WTC11 (cell line): ENCODE data around the gene CDC45. TPM values are rescaled to one million over a fixed set of nuclear protein-coding genes. Genes with fewer than 3 reads are reported as not detected.
A peak's percentile ranks its signal among the peaks of the same experiment; 100 is the strongest.

Experiments used
- ATAC-seq: fragments of 200-7000 bp; cut with Tn5 transposase; 2 replicates; pipeline ENCODE4 v1.10.0; 2021; ENCODE audit warnings: mild to moderate bottlenecking, moderate library complexity
- CTCF ChIA-PET: fragments of 300-600 bp; sonication (Branson Sonifier 250); formaldehyde crosslinking; loops from one replicate; lab custom pipeline; 2021; ENCODE audit warnings: antibody characterized with exemption; lab: Charles Lee
- POLR2A ChIA-PET: fragments of 350-600 bp; sonication (Branson Sonifier 250); formaldehyde crosslinking; loops from one replicate; lab custom pipeline; 2021; ENCODE audit warnings: antibody characterized with exemption; lab: Charles Lee
- DNase-seq: peaks from one replicate; pipeline ENCODE4 v3.0.0; 2021; ENCODE audit warnings: low spot score
- H3K27ac Mint-ChIP-seq: 2 replicates; pipeline ENCODE4 v1.8.0; 2021; ENCODE audit warnings: mixed read lengths
- H3K27me3 Mint-ChIP-seq: 2 replicates; pipeline ENCODE4 v1.8.0; 2021; ENCODE audit warnings: low read depth, mild to moderate bottlenecking, moderate library complexity, mixed read lengths
- H3K36me3 Mint-ChIP-seq: 2 replicates; pipeline ENCODE4 v1.8.0; 2021; ENCODE audit warnings: mixed read lengths
- H3K4me1 Mint-ChIP-seq: 2 replicates; pipeline ENCODE4 v1.8.0; 2022; ENCODE audit warnings: mixed read lengths
- H3K4me3 Mint-ChIP-seq: 2 replicates; pipeline ENCODE4 v1.8.0; 2021; ENCODE audit warnings: mild to moderate bottlenecking, moderate library complexity, mixed read lengths
- H3K9me3 Mint-ChIP-seq: 2 replicates; pipeline ENCODE4 v1.8.0; 2021; ENCODE audit warnings: mixed read lengths
- ERG ChIP-seq: fragments of 250-450 bp; sonication (Bioruptor Pico); IDR thresholded peaks from 2 replicates; pipeline ENCODE4 v1.8.0; 2021; ENCODE audit warnings: mild to moderate bottlenecking
- FOXP1 ChIP-seq: sonication (generic); formaldehyde crosslinking; IDR thresholded peaks from 2 replicates; pipeline ENCODE4 v1.8.0; 2022; ENCODE audit warnings: missing genetic modification reagents, mild to moderate bottlenecking, moderate library complexity, borderline replicate concordance
- GRHL2 ChIP-seq: fragments of 250-450 bp; sonication (Bioruptor Pico); IDR thresholded peaks from 2 replicates; pipeline ENCODE4 v1.8.0; 2022; ENCODE audit warnings: mild to moderate bottlenecking, moderate library complexity; ENCODE audit not compliant: insufficient replicate concordance, severe bottlenecking
- NFYB ChIP-seq: sonication (generic); formaldehyde crosslinking; conservative IDR thresholded peaks from 2 replicates; pipeline ENCODE4 v1.8.0; 2022; ENCODE audit warnings: low read depth, missing genetic modification reagents
- PRDM15 ChIP-seq: sonication (generic); formaldehyde crosslinking; IDR thresholded peaks from 2 replicates; pipeline ENCODE4 v1.8.0; 2022; ENCODE audit warnings: missing genetic modification reagents
- SMAD3 ChIP-seq: sonication (generic); formaldehyde crosslinking; IDR thresholded peaks from 2 replicates; pipeline ENCODE4 v1.8.0; 2022; ENCODE audit warnings: missing genetic modification reagents, mild to moderate bottlenecking, borderline replicate concordance
- TCF7 ChIP-seq: sonication (generic); formaldehyde crosslinking; IDR thresholded peaks from 2 replicates; pipeline ENCODE4 v1.8.0; 2022; ENCODE audit warnings: mild to moderate bottlenecking, low read depth, missing genetic modification reagents, moderate library complexity
- total RNA-seq: library from RNA; stranded (reverse); gene quantifications from 3 replicates; pipeline ENCODE4 v1.2.3, GENCODE V29; 2021
- TF ChIP-seq, protein P1 (sequence below): sonication (generic); formaldehyde crosslinking; conservative IDR thresholded peaks from 2 replicates; pipeline ENCODE4 v1.8.1; 2023; ENCODE audit warnings: mild to moderate bottlenecking, low read depth, missing genetic modification reagents, moderate library complexity

The CDC45 gene
- total RNA-seq, 1 experiment from 2014 or later, result 38.1 TPM

GRCh38 chr22:19479355-19480172 lies at the start of gene CDC45 (continued):
- TF ChIP-seq ERG (CRISPR knock-in tag), result no peak
- TF ChIP-seq TCF7, result no peak

- Mint-ChIP-seq H3K4me1 (peaks cover 20% of the 10 kb centered on the region), H3K27me3 (no peaks in the 10 kb centered on the region), H3K9me3 (no peaks in the 10 kb centered on the region), H3K36me3 (peaks cover 4% of the 10 kb centered on the region), H3K4me3 (peak overlapping the region; percentile 84), H3K27ac (peak overlapping the region; percentile 10)
- DNase-seq, result no peak
- TF ChIP-seq GRHL2 (CRISPR knock-in tag), result no peak
- TF ChIP-seq PRDM15 (CRISPR knock-in tag), result peak; percentile 86
- TF ChIP-seq FOXP1 (CRISPR knock-in tag), result no peak
- TF ChIP-seq, protein P1, sequence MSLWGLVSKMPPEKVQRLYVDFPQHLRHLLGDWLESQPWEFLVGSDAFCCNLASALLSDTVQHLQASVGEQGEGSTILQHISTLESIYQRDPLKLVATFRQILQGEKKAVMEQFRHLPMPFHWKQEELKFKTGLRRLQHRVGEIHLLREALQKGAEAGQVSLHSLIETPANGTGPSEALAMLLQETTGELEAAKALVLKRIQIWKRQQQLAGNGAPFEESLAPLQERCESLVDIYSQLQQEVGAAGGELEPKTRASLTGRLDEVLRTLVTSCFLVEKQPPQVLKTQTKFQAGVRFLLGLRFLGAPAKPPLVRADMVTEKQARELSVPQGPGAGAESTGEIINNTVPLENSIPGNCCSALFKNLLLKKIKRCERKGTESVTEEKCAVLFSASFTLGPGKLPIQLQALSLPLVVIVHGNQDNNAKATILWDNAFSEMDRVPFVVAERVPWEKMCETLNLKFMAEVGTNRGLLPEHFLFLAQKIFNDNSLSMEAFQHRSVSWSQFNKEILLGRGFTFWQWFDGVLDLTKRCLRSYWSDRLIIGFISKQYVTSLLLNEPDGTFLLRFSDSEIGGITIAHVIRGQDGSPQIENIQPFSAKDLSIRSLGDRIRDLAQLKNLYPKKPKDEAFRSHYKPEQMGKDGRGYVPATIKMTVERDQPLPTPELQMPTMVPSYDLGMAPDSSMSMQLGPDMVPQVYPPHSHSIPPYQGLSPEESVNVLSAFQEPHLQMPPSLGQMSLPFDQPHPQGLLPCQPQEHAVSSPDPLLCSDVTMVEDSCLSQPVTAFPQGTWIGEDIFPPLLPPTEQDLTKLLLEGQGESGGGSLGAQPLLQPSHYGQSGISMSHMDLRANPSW (CRISPR knock-in tag), result no peak
- TF ChIP-seq ERG (CRISPR knock-in tag), result no peak
- no peak for TF ChIP-seq SMAD3 (CRISPR knock-in tag)
- no peak for TF ChIP-seq NFYB (CRISPR knock-in tag)
- ATAC-seq, result no peak; the same call in 1 of the 2 replicates
- CTCF ChIA-PET, result no interaction called here
- POLR2A ChIA-PET, result interaction anchor here (2.1 kb wide), 1 partner anchor 17 kb away, joined by 13 read pairs; the partner anchor contains the start of gene C22orf39
These were observed 49.5 kb upstream of the CDC45 start for GRCh38 chr22:19429950-19430889.
